ENCODE data around the gene DCP1A. TPM values are rescaled to one million over a fixed set of nuclear protein-coding genes. Genes with fewer than 3 reads are reported as not detected.
A peak's percentile ranks its signal among the peaks of the same experiment; 100 is the strongest.

Gene DCP1A
- total RNA-seq, 1 experiment from 2014 or later = 32.9 TPM

- TF ChIP-seq CTCF (IDR thresholded peaks at IDR 0.05; ENCODE audit: insufficient read depth in 1 of 2, low read depth in 1 of 2, low read length in 1 of 2, severe bottlenecking in 1 of 2, unreplicated experiment in 1 of 2) = no peak
- intact Hi-C loops (cut with micrococcal nuclease; ENCODE audit: unreplicated experiment) = no loop called here
- Histone ChIP-seq H3K36me3 (ENCODE audit: control insufficient read depth, insufficient read depth, low read length) (peaks cover 5% of the 10 kb centered on the region), H3K27me3 (replicated peaks; ENCODE audit: control insufficient read depth, insufficient read depth, low read length) (no peaks in the 10 kb centered on the region), H3K4me3 (ENCODE audit: low read depth, low read length) (no peak overlapping the region), H3K9me3 (no peaks in the 10 kb centered on the region), H3K4me1 (peaks cover 18% of the 10 kb centered on the region)
- Mint-ChIP-seq H3K36me3 (ENCODE audit: insufficient read depth, unreplicated experiment) (peaks cover 73% of the 10 kb centered on the region), H3K27ac (ENCODE audit: unreplicated experiment) (peak overlapping the region; percentile 53), H3K4me1 (ENCODE audit: low read depth, unreplicated experiment) (peaks cover 16% of the 10 kb centered on the region), H3K4me3 (ENCODE audit: unreplicated experiment) (no peak overlapping the region), H3K27me3 (ENCODE audit: insufficient read depth, unreplicated experiment) (no peaks in the 10 kb centered on the region), H3K9me3 (ENCODE audit: unreplicated experiment) (no peaks in the 10 kb centered on the region)
- ChIA-PET POLR2A (no interaction called here), CTCF (no interaction called here)
- DNase-seq = no peak
- BruUV-seq (replicated peaks) = no TSS peak
Observed at GRCh38 chr3:53238886-53239285, 108.5 kb downstream of the DCP1A start.

DNA sequence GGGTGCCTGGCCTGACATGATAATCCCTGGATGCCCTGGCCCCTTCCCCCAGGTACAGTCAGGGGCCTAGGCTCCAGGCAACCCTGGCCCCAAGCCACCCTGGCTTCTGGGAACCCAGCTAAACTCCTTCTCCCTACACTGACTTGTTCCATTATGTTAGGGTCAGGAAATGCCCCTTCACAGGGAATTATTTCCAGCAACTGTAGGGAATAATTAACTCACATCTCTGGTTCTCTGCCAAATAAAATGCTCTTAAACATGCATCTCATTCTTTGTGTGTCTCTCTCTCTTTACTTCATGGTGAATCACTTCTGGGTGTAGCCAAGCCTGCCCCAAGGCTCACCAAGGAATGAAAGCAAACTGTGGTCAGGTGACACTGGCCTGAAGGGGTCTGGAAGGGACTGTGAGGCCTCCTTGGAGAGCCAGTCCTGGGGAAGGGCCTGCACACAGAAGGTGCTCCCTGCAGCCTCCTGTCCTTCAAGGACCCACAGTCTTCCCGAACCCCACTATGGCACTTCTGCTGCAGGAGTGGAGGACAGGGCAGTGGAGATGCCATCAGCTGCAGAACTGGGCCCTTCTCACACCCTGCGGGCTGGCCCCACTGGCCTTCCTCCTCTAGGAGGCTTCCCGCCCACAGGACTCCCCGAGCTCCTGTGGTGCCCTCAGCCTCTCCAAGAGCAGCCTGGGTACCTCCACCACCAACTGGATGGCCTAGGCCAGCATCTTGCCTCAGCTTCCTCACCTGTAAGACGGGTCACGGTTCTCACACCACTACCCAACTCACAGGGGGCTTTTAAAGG is 109.1 kb downstream of the DCP1A start:
- H3K9me3 Mint-ChIP-seq (ENCODE audit: unreplicated experiment) = no peaks in the 10 kb centered on the region
- peaks cover 12% of the 10 kb centered on the region for H3K4me1 Mint-ChIP-seq (ENCODE audit: low read depth, unreplicated experiment)
- Histone ChIP-seq H3K9me3 (no peaks in the 10 kb centered on the region), H3K4me1 (peaks cover 18% of the 10 kb centered on the region), H3K27me3 (replicated peaks; ENCODE audit: control insufficient read depth, insufficient read depth, low read length) (no peaks in the 10 kb centered on the region), H3K4me3 (ENCODE audit: low read depth, low read length) (no peak overlapping the region), H3K36me3 (ENCODE audit: control insufficient read depth, insufficient read depth, low read length) (peaks cover 5% of the 10 kb centered on the region)
- H3K36me3 Mint-ChIP-seq (ENCODE audit: insufficient read depth, unreplicated experiment) = peaks cover 79% of the 10 kb centered on the region
- CTCF ChIA-PET = no interaction called here
- H3K4me3 Mint-ChIP-seq (ENCODE audit: unreplicated experiment) = no peak overlapping the region
- no TSS peak for BruUV-seq (replicated peaks)
- POLR2A ChIA-PET = no interaction called here
- H3K27me3 Mint-ChIP-seq (ENCODE audit: insufficient read depth, unreplicated experiment) = no peaks in the 10 kb centered on the region
- DNase-seq = peak in 1 of 2 experiments; percentile 57
- intact Hi-C loops (cut with micrococcal nuclease; ENCODE audit: unreplicated experiment) = no loop called here
- peak overlapping the region; percentile 53 for H3K27ac Mint-ChIP-seq (ENCODE audit: unreplicated experiment)
- TF ChIP-seq CTCF (IDR thresholded peaks at IDR 0.05; ENCODE audit: insufficient read depth in 1 of 2, low read depth in 1 of 2, low read length in 1 of 2, severe bottlenecking in 1 of 2, unreplicated experiment in 1 of 2) = no peak

DNA sequence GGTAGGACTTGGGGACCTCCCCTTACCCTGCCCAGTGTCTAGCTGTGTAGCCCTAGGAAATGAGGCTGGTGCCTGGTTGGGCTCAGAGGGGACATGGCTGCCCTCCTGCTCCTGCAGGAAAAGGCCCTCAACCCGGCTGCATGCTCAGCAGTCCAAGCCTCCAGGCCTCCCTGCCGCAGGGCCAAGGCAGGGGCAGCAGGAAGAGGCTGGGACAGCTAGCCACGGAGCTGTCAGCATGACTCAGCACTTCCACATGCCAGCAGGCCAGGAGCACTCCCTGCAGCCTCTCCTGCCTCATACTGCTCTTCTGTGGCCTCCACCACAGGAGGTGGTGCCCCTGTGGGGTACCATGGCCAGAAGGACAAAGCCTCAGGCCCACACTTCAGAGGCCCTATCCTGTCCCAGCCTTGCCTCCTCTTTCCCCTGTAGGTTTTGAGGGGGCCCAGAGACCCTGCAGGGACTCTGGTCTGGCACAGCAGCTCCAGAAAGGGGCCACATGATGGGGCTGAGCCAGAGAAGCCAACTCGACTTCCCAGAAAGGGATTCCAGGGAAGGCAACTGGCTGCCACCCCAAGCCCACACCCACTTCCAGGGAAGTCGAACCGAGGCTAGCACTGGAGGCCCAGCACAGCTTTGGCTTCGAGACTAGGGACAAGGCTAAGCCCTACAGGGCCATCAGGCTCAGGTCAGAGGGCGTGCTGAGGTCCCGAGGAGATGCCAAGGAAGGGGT is 111.1 kb downstream of the DCP1A start:
- Mint-ChIP-seq H3K36me3 (ENCODE audit: insufficient read depth, unreplicated experiment) (peaks cover 87% of the 10 kb centered on the region), H3K4me1 (ENCODE audit: low read depth, unreplicated experiment) (peaks cover 12% of the 10 kb centered on the region), H3K4me3 (ENCODE audit: unreplicated experiment) (no peak overlapping the region), H3K27ac (ENCODE audit: unreplicated experiment) (no peak overlapping the region), H3K27me3 (ENCODE audit: insufficient read depth, unreplicated experiment) (no peaks in the 10 kb centered on the region), H3K9me3 (ENCODE audit: unreplicated experiment) (no peaks in the 10 kb centered on the region)
- POLR2A ChIA-PET = no interaction called here
- intact Hi-C loops (cut with micrococcal nuclease; ENCODE audit: unreplicated experiment) = no loop called here
- no peaks in the 10 kb centered on the region for H3K27me3 ChIP-seq (replicated peaks; ENCODE audit: control insufficient read depth, insufficient read depth, low read length)
- TF ChIP-seq CTCF (IDR thresholded peaks at IDR 0.05; ENCODE audit: insufficient read depth in 1 of 2, low read depth in 1 of 2, low read length in 1 of 2, severe bottlenecking in 1 of 2, unreplicated experiment in 1 of 2) = no peak
- CTCF ChIA-PET = no interaction called here
- BruUV-seq (replicated peaks) = no TSS peak
- no peaks in the 10 kb centered on the region for H3K9me3 ChIP-seq
- no peak for DNase-seq
- H3K4me3 ChIP-seq (ENCODE audit: low read depth, low read length) = no peak overlapping the region
- H3K4me1 ChIP-seq = peaks cover 18% of the 10 kb centered on the region
- peaks cover 5% of the 10 kb centered on the region for H3K36me3 ChIP-seq (ENCODE audit: control insufficient read depth, insufficient read depth, low read length)
